Measurements from ENCODE around the gene P2RX3. TPM values are rescaled to one million over a fixed set of nuclear protein-coding genes. Genes with fewer than 3 reads are reported as not detected.
A peak's percentile ranks its signal among the peaks of the same experiment; 100 is the strongest.

The P2RX3 gene
- total and polyA plus RNA-seq, 2 of the 8 experiments (the other 6 are each of a cell fraction or from before 2014, with no cell fraction given), result 0.45 to 0.47 TPM

GRCh38 chr11:57354699-57355098, 16.5 kb downstream of the P2RX3 start:
- Histone ChIP-seq H2BK12ac (ENCODE audit: low read depth, low read length) (peak overlapping the region; percentile 68; the same call in 1 of the 2 replicates), H2AK5ac (ENCODE audit: low read depth, low read length) (peak overlapping the region; percentile 85; the same call in 1 of the 2 replicates), H3K4me2 (ENCODE audit: insufficient read depth in 1 of 2, low read depth in 2 of 2, low read length in 2 of 2) (no peak overlapping the region), H3K27ac (ENCODE audit: low read depth, low read length) (no peak overlapping the region), H2BK120ac (replicated peaks; ENCODE audit: low read depth, low read length) (no peak overlapping the region), H3K9me3 (ENCODE audit: insufficient read depth in 2 of 2, low read depth in 1 of 2, low read length in 1 of 2) (no peaks in the 10 kb centered on the region), H3K36me3 (ENCODE audit: control insufficient read depth in 2 of 4, insufficient read depth in 4 of 4, low read length in 3 of 4) (no peaks in the 10 kb centered on the region), H3K56ac (replicated peaks; ENCODE audit: insufficient read length, low read depth, low read length) (no peak overlapping the region), H2BK5ac (ENCODE audit: low read depth, low read length) (no peak overlapping the region), H3K79me1 (ENCODE audit: low read depth, low read length) (no peaks in the 10 kb centered on the region), H3K23ac (ENCODE audit: insufficient read length) (no peak overlapping the region), H4K5ac (ENCODE audit: insufficient read length, low read depth, low read length) (no peak overlapping the region), H3K4ac (replicated peaks; ENCODE audit: insufficient read length, low read depth, low read length) (no peak overlapping the region), H3K14ac (ENCODE audit: insufficient read length) (no peak overlapping the region), H2BK20ac (ENCODE audit: low read length) (no peak overlapping the region), H4K8ac (ENCODE audit: extremely low read depth, insufficient read depth, low read length) (no peak overlapping the region), H2BK15ac (ENCODE audit: low read length) (peak overlapping the region; percentile 98), H4K20me1 (replicated peaks in 1 of 2; ENCODE audit: control insufficient read depth in 1 of 2, insufficient read depth in 2 of 2, low read length in 2 of 2) (no peaks in the 10 kb centered on the region), H3K4me1 (replicated peaks in 1 of 4; ENCODE audit: control insufficient read depth in 3 of 4, insufficient read depth in 4 of 4, low read length in 3 of 4) (peaks cover under 1 to 7% (median 3%) of the 10 kb centered on the region in 4 experiments; a peak in 5 of 7 replicates), H3K79me2 (ENCODE audit: control insufficient read depth in 1 of 2, insufficient read depth in 2 of 2, low read length in 2 of 2) (no peaks in the 10 kb centered on the region), H3K23me2 (ENCODE audit: low read depth, low read length) (peaks cover under 1% of the 10 kb centered on the region; the same call in 1 of the 2 replicates), H3K9ac (replicated peaks in 1 of 4; ENCODE audit: extremely low read depth in 1 of 4, low read depth in 3 of 4, low read length in 3 of 4) (no peak overlapping the region), H3K4me3 (ENCODE audit: extremely low read depth in 1 of 4, insufficient read depth in 2 of 4, low read depth in 3 of 4, low read length in 4 of 4) (no peak overlapping the region), H2AFZ (ENCODE audit: low read length) (no peak overlapping the region), H4K91ac (replicated peaks; ENCODE audit: insufficient read length, low read length) (no peak overlapping the region), H3K18ac (ENCODE audit: extremely low read depth, low read length) (no peak overlapping the region), H3K27me3 (replicated peaks in 1 of 4; ENCODE audit: control insufficient read depth in 3 of 4, extremely low read depth in 1 of 4, insufficient read depth in 3 of 4, low read length in 3 of 4) (no peaks in the 10 kb centered on the region; a peak in 2 of 7 replicates)
- no peak for DNase-seq (ENCODE audit: low read depth in 1 of 2, low spot score in 2 of 2)
- CTCF ChIA-PET (ENCODE audit: partially characterized antibody), result no interaction called here
- 95% methylated on average over 6 of the region's 6 CpGs; no CpG with 5 or more reads in 1 of the 2 experiments for WGBS, 2 experiments (ENCODE audit: extremely low coverage in 1 of 2, insufficient coverage in 1 of 2, insufficient read length in 1 of 2, insufficient replicate concordance in 2 of 2, low coverage in 1 of 2, low lambda C conversion rate in 2 of 2, missing lambda C conversion rate in 1 of 2)
- FAIRE-seq, result no peak
- POLR2A ChIA-PET (ENCODE audit: partially characterized antibody), result no interaction called here
- TF ChIP-seq USF2 (IDR thresholded peaks at IDR 0.05; ENCODE audit: low read length) (no peak), RFX5 (IDR thresholded peaks at IDR 0.05; ENCODE audit: borderline replicate concordance, low read depth, low read length) (no peak), SUZ12 (IDR thresholded peaks at IDR 0.05; ENCODE audit: low read length) (no peak), BCL11A (IDR thresholded peaks at IDR 0.05; ENCODE audit: low read depth in 2 of 2, low read length in 2 of 2) (no peak), RXRA (IDR thresholded peaks at IDR 0.05; ENCODE audit: insufficient read depth, low read depth, low read length) (no peak), EP300 (IDR thresholded peaks at IDR 0.05; ENCODE audit: borderline replicate concordance in 1 of 2, low read depth in 2 of 2, low read length in 2 of 2) (no peak), TBP (IDR thresholded peaks at IDR 0.05; ENCODE audit: low read depth, low read length) (no peak), BACH1 (IDR thresholded peaks at IDR 0.05; ENCODE audit: low read length) (no peak), SP4 (IDR thresholded peaks at IDR 0.05; ENCODE audit: low read length) (no peak), YY1 (IDR thresholded peaks at IDR 0.05; ENCODE audit: low read depth, low read length) (no peak), SRF (IDR thresholded peaks at IDR 0.05; ENCODE audit: low read depth, low read length) (no peak), CBX8 (IDR thresholded peaks at IDR 0.05; ENCODE audit: borderline replicate concordance, low read depth, low read length) (no peak)

All from H1 (cell line).